ENCODE measurements around the gene PLAC8L1.

- TF ChIP-seq CTCF (IDR thresholded peaks at IDR 0.05) (no peak), POLR2A (IDR thresholded peaks at IDR 0.05) (no peak)
Measured at GRCh38 chr5:146076455-146076854, 28.9 kb downstream of the PLAC8L1 start.
